GM21526 (cell line): ENCODE measurements around the gene GALNT4.
A peak's percentile ranks its signal among the peaks of the same experiment; 100 is the strongest.

Experiments
- ATAC-seq: cut with Tn5 transposase; IDR thresholded peaks from one replicate; pipeline ENCODE4 v1.9.1; 2021; ENCODE audit warnings: moderate library complexity; ENCODE audit not compliant: unreplicated experiment, low FRiP score

The GALNT4 gene

DNA sequence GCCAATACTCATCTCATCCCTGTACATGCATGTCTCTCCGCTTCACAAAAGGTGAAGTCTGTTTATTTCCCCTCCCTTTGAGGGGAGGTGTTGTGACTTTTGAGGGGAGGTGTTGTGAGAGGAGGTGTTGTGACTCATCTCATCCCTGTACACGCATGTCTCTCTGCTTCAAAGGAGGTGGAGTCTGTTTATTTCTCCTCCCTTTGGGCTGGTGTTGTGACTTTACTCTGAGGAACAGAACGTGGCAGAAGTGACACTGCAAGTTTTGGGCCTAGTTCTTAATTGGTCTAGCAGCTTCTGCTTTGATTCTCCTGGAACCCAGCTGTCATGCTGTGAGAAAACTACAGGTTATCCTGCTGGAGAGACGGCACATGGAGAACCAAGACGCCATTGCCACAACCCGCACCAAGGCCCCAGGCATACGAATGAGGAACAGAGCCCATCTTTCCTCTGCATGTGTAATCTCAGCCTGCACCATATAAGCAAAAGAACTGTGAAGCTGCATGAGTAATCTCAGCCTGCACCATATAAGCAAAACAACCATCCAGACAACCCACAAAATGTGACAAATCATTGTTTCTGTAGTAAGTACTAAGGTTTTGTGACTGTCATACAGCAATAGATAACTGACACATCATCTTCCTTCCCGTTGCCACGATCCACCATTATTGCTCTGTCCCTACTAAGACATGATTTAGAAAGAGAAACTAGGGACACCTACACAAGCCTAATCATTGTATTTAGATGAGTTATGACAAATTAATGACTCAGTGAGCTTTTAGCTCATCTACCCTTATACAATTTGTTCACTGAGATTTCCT is 30.0 kb downstream of the GALNT4 start:
- ATAC-seq, result peak; percentile 78

- no peak for ATAC-seq
These were observed 30.8 kb downstream of the GALNT4 start for GRCh38 chr12:89493670-89494302.

DNA sequence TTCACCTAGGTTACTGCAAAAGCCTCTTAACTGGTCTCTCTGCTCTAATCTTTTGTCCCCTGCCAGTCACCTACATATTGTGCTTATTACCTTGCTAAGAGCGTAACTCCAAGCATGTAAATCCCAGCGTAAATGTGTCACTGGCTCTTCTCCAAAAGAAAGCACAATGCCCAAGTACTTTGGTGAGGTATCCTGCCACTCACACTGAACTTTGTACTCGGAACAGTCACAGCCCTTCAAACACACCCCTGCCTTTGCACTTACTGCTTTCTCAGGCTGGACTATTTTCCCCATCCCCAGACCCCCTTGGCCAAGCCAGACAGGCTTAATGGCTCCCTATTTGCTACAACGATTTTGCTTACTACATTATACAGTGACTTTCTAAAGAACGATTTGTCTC is 31.7 kb downstream of the GALNT4 start:
- no peak for ATAC-seq

DNA sequence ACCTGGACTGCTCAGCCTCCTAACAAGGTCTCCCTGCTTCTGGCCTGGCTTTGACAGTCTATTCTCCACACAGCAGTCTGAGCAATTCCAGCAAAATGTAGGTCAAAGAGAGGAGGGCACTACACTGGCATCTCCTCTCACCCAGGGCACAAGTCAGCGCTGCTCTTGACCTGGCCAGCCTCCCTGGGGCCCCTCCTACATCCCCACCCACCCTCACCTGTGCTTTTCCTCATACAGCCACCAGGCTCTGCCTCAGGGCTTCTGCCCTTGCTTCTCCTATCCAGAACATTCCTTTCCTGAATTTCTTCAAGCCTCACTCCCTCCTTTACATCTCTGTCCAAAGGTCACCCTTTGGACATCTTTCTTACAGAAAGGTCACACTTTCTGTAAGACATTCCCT is 33.7 kb downstream of the GALNT4 start:
- no peak for ATAC-seq

DNA sequence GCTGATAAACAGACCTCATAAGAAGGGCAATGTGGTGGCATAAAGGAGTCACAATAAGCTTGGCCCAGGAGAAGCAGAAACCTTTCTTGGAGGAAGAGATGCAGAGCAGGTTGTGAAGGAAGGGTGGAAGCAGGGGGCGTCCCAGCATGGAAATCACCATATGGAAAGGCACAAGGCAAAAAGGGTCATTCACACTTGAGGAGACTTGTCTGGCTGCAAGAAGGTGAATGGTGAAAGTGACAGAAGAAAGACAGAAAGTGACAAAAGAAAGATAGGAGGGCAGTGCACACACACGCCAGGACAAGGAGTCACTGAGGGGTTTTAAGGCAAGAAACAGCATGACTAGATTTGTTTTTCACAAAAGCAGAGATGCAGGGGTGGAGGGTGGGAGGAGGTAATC is 38.3 kb downstream of the GALNT4 start:
- ATAC-seq, result no peak

DNA sequence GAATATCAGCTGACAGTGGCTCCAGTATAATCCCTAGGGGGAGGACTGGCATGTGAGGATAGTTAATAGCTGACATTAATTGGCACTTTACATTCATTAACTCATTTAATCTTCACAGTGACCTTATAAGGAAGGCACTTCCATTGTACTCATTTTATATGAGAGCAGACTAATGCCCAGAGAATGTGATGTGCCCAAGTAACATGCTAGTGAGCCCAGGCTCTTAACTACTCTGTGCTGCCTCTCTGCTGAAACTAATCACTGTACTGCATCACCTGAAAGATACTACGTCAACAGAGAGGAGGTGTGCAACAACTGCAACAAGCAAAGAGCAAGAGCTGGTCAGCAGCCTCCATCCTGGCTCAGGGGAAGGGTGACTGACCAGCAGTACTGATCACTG is 40.1 kb downstream of the GALNT4 start:
- ATAC-seq, result no peak

DNA sequence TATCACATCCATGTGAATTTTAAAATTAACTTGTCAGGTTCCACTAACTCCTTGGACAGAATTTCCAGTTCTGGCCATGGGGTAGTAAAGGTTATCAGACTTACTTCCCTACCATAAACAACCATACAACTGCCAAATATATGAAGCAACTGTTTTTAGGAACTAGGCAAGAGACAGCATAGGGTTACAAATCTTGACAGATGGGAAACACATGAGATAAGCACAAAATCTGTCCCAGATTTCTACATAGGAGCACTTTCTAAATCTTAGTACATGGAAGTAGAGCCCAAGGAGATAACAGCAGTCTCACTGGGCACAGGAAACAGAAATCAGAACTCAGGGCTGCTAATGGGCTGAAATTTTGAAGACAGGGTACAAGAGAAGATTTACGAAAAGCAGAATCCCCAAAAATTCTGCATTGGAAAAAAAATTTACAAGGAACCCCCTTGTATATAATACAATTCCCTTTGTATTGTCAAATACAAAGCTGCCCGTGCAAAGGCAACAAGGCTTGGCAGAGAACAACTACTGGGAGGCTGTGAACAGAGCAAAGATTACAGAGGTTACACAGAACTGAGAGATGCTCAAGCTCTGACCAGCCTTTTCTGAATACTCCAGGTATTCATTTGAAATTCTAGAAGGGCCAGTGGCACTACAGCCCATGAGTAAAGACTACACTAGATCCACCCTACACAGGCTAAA is 43.2 kb downstream of the GALNT4 start:
- no peak for ATAC-seq

- no peak for ATAC-seq
These were observed 44.6 kb downstream of the GALNT4 start for GRCh38 chr12:89479982-89480381.

DNA sequence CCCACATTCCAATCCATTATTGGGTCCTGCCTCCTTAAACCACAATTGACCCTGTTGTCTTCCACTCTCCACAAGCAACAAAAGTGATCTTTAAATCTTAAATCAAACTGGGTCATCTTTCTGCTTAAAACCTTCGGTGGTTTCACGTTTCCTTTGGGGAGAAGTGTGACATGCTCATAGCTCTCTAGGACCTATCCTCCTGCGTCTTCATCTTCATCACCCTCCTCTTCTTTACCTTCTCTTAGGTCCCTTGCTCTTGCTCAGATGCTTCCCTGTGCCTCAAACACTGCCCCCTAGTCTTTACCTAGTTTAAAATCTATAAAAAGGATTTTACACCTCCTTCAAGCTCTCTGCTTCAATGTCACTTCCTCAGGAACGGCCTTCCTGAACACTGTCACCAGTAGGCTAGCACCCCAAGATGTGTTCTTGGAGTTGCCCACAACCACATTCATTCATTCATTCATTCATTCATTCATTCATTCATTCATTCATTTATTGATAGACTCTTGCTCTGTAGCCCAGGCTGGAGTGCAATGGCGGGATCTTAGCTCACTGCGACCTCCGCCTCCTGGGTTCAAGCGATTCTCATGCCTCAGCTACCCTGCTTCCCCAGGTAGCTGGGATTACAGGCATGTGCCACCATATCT is 46.8 kb downstream of the GALNT4 start:
- ATAC-seq, result no peak

GRCh38 chr12:89476904-89477595 is 47.5 kb downstream of the GALNT4 start:
- no peak for ATAC-seq

GRCh38 chr12:89476232-89476631 is 48.4 kb downstream of the GALNT4 start:
- ATAC-seq, result no peak

DNA sequence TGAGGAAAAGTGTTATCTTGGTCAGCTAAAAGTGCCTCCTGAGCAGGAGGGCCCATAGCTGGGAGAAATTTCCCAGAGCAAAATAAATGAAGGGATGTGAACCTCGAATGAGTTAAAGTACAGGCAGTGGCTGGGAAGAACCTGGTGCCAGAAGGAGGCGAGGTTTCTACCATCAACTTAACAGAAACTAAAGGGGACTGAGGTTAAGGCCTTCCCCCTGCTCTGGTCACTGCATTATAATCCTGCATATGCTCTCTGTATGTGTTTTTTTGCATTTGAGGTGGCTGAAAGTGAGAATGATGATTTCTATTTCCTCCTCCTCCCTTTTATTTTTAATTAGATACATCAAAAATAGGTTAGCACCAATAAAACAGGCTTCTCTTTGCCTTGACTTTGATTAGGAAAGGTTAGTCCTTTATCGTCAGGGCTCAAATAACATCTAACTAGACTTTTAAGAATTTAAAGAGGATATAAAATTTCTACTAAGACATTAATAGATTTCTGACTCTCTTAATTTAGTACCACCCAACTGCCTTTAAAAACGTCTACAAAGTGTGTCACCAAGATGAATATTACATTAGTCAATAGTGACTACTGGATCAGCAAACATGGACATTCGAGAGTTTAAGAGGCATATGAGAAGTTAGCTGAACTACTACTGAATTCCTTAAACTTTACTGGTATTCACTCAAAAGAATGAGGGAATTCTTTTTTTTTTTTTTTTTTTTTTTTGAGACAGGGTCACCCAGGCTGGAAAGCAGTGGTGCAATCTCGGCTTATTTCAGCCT is 49.2 kb downstream of the GALNT4 start:
- ATAC-seq, result no peak

- no peak for ATAC-seq
These were observed 50.0 kb downstream of the GALNT4 start for GRCh38 chr12:89474615-89475014.
